ENCODE results near the gene VASN. TPM values are rescaled to one million over a fixed set of nuclear protein-coding genes. Genes with fewer than 3 reads are reported as not detected.

VASN gene
- total RNA-seq, 1 donor from 2014 or later = 37.6 TPM

- Mint-ChIP-seq H3K27me3 (ENCODE audit: low read depth) (no peaks in the 10 kb centered on the region), H3K36me3 (peaks cover 2% of the 10 kb centered on the region), H3K4me1 (no peaks in the 10 kb centered on the region), H3K9me3 (no peaks in the 10 kb centered on the region), H3K4me3 (no peak overlapping the region), H3K27ac (no peak overlapping the region)
- DNase-seq (ENCODE audit: low spot score in 2 of 2, unreplicated experiment in 2 of 2) = no peak
- TF ChIP-seq, protein P1, sequence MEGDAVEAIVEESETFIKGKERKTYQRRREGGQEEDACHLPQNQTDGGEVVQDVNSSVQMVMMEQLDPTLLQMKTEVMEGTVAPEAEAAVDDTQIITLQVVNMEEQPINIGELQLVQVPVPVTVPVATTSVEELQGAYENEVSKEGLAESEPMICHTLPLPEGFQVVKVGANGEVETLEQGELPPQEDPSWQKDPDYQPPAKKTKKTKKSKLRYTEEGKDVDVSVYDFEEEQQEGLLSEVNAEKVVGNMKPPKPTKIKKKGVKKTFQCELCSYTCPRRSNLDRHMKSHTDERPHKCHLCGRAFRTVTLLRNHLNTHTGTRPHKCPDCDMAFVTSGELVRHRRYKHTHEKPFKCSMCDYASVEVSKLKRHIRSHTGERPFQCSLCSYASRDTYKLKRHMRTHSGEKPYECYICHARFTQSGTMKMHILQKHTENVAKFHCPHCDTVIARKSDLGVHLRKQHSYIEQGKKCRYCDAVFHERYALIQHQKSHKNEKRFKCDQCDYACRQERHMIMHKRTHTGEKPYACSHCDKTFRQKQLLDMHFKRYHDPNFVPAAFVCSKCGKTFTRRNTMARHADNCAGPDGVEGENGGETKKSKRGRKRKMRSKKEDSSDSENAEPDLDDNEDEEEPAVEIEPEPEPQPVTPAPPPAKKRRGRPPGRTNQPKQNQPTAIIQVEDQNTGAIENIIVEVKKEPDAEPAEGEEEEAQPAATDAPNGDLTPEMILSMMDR (IDR thresholded peaks at IDR 0.05; ENCODE audit: unreplicated experiment) = no peak
These were observed 11.1 kb upstream of the VASN start for GRCh38 chr16:4360538-4361021.

DNA sequence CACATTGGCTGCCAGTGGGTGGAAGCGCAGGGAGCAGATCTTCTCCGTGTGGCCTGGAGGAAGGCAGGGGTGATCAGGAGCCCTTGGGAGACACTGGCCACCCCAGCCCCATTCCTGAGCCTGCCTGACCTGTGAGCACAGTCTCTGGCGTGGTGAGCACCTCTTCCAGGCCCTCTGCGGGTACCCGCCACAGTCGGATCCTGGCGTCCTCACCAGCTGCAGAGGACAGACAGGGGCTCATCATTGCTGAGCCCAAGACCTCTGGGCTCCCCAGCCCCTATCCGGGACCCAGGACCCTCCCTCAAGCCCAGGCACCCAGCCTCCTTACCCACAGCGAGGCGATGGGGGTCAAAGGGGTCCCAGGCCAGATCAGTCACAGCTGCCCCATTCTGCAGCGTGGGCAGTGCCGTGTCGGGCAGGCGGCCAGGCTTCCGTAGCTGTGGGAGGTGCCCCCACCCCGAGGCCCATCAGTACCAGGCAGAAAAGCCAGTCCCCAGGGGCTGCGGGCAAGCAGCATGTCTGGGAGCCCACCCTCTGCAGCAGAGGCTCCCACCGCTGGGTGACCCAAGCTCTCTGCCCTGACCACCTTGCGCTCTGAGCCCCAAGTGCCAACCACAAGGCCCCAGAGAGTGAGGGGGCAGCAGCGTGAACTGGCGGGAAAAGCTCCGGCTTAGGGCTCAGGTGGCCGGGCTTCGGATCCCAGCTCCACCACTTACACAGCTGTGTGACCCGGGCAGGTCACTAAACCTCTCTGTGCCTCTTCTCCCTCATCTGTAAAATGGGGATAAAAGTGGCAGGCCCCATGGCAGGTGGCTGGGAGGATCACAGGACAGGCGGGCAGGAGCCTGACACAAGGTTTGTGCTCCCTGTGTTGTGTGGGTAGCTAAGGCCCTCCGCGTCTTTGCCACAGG lies 10.4 kb upstream of the VASN start:
- Mint-ChIP-seq H3K27me3 (ENCODE audit: low read depth) (no peaks in the 10 kb centered on the region), H3K4me1 (no peaks in the 10 kb centered on the region)

DNA sequence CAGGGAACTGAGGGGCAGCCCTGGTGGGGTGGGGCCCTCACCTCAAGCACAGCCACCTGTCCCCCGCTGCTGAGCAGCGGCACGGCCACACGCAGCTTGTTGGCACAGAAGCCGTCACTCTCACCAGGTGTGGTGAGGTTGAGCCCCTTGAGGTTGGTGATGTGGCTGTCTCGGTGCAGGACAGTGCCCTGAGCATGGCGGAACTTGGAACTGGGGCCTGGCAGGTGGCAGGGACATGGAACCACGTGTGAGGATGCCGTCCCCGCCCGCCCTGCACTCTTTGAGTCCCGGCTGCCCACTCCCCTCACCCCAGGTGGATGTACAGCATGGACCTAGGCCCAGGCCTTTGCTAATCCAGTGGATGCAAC lies 9.7 kb upstream of the VASN start:
- H3K4me1 Mint-ChIP-seq = no peaks in the 10 kb centered on the region
- no peak overlapping the region for H3K4me3 Mint-ChIP-seq
- H3K9me3 Mint-ChIP-seq = no peaks in the 10 kb centered on the region
- DNase-seq (ENCODE audit: low spot score in 2 of 2, unreplicated experiment in 2 of 2) = no peak
- peaks cover 2% of the 10 kb centered on the region for H3K36me3 Mint-ChIP-seq
- no peaks in the 10 kb centered on the region for H3K27me3 Mint-ChIP-seq (ENCODE audit: low read depth)
- H3K27ac Mint-ChIP-seq = no peak overlapping the region
- TF ChIP-seq, protein P1 (IDR thresholded peaks at IDR 0.05; ENCODE audit: unreplicated experiment) = no peak

More for the DNA sequence above, 10.4 kb upstream of the VASN start:
- TF ChIP-seq, protein P1 (IDR thresholded peaks at IDR 0.05; ENCODE audit: unreplicated experiment) = no peak
- H3K27ac Mint-ChIP-seq = no peak overlapping the region
- no peaks in the 10 kb centered on the region for H3K9me3 Mint-ChIP-seq
- no peak for DNase-seq (ENCODE audit: low spot score in 2 of 2, unreplicated experiment in 2 of 2)
- H3K36me3 Mint-ChIP-seq = peaks cover 2% of the 10 kb centered on the region
- no peak overlapping the region for H3K4me3 Mint-ChIP-seq

DNA sequence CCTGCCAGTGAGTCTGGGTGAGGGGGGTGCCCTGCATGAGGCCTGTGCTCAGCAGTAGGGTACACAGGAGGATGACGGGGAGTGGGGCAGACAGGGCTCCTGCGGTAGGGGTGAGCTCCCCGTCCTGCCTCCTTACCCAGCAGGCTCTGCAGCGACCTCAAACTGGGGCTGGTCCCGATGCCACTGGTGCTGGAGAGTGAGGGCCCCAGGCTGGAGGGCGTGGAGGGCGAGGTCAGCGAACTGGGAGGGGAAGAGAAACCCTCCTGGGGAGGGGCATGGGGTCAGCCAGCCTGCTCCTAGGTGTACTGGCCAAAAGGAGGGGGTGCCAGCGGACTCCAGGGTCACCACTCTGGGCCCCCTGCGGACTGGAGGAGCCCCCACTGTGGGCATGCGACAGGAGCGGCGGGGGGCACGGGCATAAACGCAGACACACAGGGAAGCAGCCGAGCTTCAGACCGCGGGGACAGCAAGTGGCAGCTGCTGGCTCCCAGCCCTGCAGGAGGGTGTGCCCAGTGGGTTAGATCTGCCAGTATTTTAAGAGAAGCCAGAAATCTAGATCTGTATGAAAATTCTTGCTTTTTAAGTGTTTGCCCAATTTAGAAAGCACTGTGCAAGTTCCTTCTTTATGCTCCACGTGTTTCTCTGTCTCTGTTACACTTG lies 9.0 kb upstream of the VASN start:
- no peak overlapping the region for H3K4me3 Mint-ChIP-seq
- TF ChIP-seq, protein P1 (IDR thresholded peaks at IDR 0.05; ENCODE audit: unreplicated experiment) = no peak
- no peak overlapping the region for H3K27ac Mint-ChIP-seq

GRCh38 chr16:4364196-4365013 lies 7.2 kb upstream of the VASN start:
- Mint-ChIP-seq H3K4me1 (no peaks in the 10 kb centered on the region), H3K9me3 (no peaks in the 10 kb centered on the region), H3K4me3 (no peak overlapping the region), H3K27me3 (ENCODE audit: low read depth) (no peaks in the 10 kb centered on the region), H3K36me3 (no peaks in the 10 kb centered on the region), H3K27ac (no peak overlapping the region)
- DNase-seq (ENCODE audit: low spot score in 2 of 2, unreplicated experiment in 2 of 2) = no peak
- TF ChIP-seq, protein P1 (IDR thresholded peaks at IDR 0.05; ENCODE audit: unreplicated experiment) = no peak

More for the DNA sequence above, 9.0 kb upstream of the VASN start:
- Mint-ChIP-seq H3K36me3 (peaks cover 2% of the 10 kb centered on the region), H3K4me1 (no peaks in the 10 kb centered on the region), H3K27me3 (ENCODE audit: low read depth) (no peaks in the 10 kb centered on the region), H3K9me3 (no peaks in the 10 kb centered on the region)
- DNase-seq (ENCODE audit: low spot score in 2 of 2, unreplicated experiment in 2 of 2) = no peak
